GM21526 (cell line): ENCODE results near the gene TVP23C.
"Not testable (repeated sequence)": the region's sequence is repeated elsewhere in the genome, so short reads cannot be mapped to it uniquely, and the experiment has no call there.

Experiments
- ATAC-seq: cut with Tn5 transposase; IDR thresholded peaks from one replicate; pipeline ENCODE4 v1.9.1; 2021; ENCODE audit warnings: moderate library complexity; ENCODE audit not compliant: unreplicated experiment, low FRiP score

TVP23C gene

DNA sequence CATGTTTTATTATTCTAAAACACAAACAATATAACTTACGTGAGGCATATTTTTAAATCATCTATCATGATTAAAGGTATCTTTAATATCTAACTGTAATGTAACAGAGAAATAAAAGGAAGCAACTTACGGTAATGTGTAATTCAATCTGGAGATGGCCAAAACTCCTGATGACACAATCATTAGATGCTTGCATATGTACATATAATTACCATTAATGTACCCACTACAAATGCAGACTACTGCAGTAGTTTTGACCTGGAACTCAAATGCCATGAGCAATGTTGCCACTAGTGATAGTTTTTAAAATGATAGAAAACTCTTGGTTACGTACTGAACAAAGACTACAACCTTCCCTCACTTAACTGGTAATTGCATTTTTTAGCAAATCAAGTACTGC, 30.2 kb downstream of the TVP23C start:
- not testable (repeated sequence) for ATAC-seq

DNA sequence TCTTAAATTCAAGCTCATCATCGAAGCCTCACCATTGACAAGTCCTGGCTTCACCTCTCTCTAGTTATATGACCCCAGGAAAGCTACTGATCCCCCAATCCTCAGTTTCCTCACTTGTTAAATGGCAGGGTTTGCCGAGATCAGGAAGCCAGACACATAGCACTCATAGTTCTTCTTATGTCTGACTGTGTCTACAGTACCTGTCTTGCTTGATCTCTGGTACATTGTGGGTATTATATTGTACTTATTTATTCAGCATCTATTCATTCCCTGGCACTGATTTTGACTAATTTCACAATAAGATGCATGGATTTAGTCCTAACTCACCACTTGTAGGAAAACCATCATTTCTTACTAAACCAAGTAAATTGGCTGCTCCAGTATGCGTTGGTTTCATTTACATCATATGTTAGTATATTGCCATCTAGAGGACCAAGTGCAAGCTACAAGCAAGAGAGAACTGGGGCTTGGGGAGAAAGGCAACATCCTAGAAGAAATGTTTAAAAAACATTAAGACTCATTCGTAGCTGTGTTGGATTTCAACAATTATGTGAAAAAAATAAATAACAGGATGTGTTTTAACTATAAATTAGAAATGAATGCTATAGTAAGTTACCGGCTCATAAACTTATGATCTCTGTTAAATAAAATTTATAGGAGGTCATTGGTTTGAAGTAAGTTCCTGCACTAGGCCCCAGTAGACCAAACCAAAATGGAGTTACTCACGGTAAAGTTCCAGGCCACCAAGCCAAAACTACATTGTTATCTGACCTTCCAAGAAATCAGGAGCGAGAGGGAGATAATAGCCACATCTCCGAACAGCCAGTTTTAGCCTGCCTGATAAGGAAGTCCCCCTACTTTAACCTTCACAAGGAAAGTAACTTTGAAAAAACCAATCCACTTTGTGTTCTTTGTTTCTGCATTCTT, 36.7 kb downstream of the TVP23C start:
- ATAC-seq = peak; percentile 58

DNA sequence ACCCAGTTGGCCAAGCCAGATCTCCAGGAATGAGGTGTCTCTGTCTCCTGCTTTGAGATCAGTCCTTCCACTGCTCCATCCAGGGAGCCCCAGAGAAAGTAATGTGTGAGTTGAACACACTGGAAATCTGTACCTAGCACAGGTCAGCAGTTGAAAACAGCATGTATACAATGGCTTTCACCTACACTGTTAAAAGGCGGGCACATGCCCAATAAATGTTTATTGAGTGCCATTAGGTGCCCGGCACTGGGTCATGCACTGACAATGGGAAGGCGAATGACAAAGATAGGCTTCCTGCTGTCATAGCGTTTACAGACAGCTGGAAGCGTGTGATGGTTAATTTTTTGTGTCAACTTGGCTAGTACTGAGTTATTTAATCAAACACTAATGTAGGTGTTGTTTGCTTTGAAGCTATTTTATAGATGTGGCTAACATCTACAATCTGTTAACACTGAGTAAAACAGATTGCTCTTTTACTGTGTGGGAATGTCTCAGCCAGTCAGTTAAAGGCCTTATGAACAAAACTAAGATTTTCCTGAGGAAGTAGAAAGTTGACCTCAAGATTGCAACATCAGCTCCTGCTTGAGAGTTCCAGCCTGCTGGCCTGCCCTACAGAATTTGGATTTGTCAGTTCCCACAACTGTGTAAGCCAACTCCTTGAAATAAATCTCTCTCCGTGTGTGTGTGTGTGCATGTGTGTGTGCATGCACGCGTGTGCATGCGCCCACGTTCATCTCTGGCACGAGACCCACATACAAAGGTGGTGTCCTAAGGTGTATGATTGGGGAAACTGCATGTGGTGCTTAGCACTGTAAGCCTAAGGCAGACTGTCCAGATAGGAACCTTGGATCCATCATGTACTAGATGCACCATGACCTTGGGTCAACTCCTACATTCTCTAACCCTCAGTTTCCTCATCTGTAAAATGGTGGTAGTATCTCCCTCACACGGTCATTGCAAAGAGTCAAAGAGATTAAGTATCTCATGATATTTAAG, 38.0 kb downstream of the TVP23C start:
- ATAC-seq = not testable (repeated sequence)

DNA sequence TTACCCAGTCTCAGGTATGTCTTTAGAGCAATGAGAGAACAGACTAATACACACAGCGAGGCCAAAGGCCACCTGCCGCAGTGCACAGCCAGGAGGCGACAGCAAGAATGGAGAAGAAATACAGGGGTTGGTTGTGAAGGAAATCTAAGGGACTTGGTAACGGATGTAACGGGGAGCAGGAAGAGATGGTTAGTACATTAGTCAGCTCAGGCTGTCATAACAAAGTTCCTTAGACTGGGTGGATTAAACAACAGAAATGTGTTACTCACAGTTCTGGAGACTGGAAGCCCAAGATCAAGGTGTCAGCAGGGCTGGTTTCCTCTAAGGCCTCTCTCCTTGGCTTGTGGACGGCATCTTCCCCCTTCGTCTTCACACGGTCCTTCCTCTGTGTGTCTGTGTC, 47.1 kb downstream of the TVP23C start:
- ATAC-seq = no peak

DNA sequence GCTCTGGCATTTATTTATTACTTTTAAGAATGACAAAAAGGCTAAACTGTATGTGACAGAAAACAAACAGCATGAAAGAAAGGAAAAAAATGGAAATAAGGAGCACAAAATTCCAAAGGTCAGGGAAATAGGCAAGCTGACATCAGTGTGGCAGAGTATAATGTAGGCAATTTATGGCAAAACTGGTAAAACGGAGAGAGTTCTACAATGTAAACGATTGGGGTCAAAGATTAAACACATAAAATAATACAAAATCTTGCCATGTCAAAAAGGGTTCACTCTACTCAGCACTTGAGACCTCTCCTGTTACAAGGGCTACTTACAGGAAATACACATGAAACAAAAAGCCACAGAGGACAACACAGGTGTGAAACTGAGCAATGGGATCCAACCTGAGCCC, 48.8 kb downstream of the TVP23C start:
- no peak for ATAC-seq

DNA sequence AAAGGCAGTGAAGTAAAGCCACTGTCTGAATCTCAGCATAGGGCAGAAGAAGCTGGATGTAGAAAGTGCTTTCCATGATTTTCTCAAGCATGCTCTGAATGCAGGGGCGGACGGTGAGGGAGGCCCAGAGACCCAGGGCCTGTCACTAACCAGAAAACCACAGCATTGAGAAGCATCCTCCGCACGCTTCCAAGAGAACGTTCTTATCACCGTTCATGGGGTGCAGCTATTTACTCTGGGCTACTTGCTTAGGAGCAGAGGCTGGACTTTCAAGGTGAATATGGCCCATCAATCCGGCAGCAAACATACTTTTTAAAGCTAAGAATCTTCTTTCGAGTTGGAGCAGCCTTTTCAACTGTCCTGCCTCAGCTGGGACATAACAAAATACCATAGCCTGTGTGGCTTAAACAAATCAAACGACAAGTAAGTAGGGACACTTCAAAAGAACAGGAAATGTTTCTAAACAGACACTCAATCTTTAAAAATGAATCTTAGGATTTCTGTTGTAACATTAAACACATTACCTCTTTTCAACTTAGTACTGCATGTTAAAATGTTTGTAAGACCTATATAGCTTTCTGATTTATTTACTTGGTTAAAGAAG, 49.3 kb downstream of the TVP23C start:
- ATAC-seq = no peak

DNA sequence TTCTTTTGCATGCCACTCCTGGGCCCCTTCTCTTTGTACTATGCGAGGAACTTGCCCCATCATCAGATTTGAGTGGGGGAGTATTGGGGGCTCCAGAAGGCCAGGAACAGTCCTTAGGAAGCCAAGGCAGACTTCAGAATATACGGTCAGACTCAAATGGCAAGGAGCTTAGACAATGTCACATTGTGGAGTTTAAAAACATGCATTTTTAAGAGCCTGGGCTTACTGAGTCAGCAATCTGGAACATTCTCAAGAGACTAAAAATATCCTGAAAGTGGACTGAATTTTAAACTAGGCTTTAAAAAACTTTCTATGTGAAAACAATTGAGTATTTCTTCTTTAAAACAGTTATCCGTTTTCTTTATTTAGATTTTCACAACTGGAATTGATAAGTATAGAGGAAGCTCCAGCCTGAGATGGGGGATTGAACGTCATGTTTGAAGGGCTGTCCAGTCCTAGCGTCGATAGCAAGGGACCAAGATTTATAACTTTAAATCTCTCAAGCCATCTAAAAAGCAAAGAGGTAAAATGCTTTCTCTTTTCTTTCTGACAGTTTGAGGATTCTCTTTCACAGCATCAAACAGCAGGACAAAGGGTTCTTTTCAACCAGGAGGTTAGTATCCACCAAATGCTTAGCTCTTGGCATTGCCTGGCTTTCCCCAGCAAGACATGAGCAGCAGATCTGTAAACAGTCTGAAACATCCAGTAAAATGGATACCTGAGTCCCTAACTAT, 50.1 kb downstream of the TVP23C start:
- no peak for ATAC-seq

DNA sequence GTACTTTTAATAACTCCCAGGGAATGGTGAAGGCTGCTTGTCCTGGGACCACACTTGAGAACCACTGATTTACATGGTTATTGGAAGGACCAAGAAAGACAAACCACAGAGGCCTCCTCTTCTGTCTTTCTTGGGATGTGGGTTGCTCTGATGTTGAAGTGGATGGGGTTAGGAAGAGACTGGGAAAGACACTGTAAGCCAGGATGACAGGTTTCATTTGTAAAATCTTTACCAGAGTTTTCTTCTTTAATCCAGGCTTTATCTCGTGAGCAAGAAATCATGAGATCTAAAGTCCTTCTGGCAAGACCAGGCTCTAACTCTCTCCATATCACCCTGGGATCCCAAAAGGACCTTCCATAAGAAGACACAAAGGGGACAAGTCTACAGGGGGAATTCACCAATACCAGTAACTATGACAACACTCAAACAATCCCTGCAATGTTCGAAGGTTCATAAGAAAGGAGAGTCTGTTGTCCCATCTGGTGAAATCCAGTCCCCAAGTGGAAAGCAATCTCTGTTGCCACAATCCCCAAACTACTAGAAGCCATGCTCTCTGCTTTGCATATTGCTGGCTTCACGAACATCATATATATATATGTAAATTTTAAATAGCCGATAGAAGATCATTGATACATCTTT, 51.1 kb downstream of the TVP23C start:
- no peak for ATAC-seq

DNA sequence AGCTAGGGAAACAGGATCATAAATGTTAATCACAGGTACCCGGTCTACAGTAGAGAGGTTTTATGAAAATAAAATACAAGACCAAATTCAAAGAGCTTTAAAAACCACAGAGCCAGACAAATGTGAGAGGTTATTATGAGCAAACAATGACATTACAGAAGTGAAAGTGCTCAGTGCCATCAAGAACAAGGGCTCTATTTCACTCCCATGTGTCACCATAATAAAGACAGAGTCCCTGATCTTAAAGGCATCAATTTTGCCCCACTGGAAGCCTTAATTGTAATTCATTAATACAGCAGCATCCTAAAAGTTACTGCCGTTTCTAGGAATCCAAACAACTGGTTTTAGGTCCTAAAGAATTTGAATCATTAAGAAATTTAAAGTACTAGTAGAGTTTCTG, 52.1 kb downstream of the TVP23C start:
- no peak for ATAC-seq

DNA sequence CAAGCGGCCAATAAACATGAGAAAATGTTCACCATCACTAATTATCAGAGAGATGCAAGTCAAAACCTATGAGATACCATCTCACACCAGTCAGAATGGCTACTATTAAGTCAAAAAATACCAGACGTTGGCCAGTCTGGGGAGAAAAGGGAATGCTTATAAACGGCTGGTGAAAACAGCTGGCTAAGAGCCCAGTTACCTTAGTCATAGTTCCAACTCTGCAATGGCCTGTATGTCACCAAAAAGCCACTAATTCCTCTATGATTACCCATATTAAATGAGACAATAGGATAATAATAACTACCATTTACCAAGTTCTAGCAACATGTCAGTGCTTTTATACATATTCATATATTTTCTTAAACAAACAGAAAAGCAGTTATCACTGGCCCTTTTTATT, 52.9 kb downstream of the TVP23C start:
- ATAC-seq = no peak

DNA sequence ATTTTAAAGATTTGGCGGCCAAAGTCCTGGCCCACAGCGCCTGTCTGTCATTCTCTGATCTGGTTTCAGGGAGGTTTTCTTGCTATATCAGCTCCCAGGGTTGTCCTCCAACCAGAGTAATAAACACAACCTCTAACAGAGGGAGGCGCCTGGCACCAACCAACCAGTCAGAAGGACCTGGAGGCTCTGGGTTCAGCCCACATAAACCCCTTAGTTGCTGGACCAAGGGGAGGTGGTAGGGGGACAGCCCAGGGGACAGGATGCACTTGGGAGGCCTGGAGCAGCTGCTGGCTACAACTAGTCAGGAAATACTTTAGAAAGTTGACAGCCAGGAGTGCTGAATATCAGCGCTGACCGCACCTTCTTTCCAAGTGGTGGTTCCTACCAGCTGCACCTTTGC, 54.2 kb downstream of the TVP23C start:
- no peak for ATAC-seq

DNA sequence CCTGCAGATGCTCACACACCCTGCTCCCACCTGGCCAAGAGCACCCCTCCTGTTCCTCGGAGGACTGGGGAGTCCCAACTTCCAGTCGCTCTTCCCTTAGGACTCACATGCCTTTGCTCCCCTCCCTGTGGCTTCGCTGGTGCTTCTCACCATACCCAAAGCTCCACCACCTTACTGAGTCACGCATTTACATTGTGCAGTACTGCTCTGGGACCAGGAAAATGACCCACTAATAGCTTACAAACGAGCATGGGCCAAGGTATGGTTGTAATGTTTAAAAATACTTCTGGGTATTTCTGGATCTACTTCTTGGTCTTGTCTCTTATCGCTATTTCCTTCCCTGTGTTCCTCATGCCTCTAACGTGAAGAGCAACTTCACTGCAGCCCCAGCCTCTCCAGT, 54.8 kb downstream of the TVP23C start:
- no peak for ATAC-seq

DNA sequence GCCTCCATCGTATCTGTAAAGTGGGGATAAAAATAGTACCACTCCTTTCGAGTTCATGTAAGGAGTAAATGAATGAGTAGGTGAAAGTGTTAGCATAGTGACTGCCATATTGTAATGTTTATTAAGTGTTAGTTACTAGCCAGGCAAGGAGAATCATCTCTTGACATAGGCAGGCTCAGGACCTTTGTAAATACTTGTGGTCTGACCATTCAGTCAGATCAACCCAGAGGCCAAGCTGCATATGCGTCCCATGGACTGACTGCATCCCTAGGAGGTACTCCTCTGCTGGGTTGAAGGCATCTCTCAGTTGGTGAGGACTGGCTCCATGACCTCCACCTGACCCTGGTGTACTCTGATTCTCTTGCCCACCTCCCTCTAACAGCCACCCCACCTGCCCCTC, 55.4 kb downstream of the TVP23C start:
- ATAC-seq = no peak

DNA sequence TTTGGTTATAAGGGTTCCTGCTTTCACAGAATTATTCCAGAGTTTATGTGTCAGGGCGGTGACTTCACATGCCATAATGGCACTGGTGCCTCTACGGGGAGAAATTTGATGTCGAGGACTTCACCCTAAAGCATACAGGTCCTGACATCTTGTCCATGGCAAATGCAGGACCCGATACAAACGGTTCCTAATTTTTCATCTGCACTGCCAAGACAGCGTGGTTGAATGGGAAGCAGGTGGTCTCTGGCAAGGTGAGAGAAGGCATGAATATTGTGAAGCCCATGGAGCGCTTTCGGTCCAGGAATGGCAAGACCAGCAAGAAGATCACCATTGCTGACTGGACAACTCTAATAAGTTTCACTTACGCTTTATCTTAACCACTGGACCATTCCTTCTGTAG, 56.3 kb downstream of the TVP23C start:
- no peak for ATAC-seq

DNA sequence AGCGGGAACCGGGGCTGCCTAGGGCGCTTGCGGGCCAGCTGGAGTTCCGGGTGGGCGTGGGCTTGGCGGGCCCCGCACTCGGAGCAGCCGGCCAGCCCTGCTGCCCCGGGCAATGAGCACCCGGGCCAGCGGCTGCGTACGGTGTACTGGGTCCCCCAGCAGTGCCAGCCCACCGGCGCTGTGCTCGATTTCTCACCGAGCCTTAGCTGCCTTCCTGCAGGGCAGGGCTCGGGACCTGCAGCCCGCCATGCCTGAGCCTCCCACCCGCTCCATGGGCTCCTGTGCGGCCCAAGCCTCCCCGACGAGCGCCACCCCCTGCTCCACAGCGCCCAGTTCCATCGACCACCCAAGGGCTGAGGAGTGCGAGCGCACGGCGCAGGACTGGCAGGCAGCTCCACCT, 57.6 kb downstream of the TVP23C start:
- not testable (repeated sequence) for ATAC-seq

DNA sequence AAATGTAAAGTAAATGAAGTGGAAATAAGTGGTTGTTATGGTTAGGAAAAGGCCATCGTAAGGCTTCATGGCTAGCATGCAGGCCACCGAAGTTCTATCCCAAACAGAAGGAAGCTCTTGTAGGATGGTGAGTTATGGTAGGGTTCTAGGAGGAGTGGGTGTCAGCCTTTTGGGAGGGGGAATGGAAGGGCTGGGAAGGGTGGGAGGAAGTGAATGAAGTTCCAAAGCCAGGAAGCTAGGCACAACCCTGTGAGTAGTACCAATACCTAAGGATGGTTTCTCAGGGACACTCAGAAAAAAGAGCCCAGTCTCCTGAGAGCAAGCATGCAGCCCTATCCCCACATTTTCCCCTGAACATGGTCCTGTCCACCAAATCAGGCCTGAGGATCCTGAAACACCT, 59.6 kb downstream of the TVP23C start:
- no peak for ATAC-seq

DNA sequence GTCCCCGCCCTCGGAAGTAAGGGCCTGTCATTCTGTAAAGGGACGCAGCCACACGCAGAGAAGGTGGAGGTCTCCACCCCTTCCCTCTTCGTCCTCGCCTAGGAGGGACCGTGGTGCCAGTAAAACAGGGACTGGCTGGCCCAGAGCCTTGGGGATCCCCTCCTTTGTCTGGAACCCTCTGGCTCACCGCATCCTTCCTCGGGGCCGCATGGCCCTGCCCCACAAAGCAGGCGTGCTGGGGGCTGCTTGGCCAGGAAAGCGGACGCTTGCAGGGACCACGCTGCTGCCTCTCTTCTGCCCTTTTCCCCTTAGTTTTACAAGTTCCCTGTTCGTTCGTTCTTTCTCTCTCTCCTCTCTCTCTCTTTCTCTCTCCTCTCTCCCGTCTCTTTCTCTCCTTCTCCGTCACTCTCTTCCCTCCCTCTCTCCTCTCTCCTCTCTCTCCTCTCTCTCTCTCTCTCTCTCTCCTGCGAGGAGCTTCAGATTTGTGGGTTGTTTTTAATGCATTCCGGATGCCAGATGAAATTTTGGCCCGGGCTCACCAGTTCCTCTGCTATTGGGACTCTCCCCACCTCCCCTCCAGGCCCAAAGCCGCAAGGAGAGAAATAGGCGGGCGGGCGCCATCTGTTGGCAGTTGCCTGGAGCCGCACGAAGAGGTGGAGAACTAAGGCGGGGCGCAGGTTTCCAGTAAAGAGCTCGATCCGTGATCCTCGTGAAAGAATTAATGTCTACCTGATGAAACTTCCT, 60.7 kb downstream of the TVP23C start:
- peak; percentile 81 for ATAC-seq

DNA sequence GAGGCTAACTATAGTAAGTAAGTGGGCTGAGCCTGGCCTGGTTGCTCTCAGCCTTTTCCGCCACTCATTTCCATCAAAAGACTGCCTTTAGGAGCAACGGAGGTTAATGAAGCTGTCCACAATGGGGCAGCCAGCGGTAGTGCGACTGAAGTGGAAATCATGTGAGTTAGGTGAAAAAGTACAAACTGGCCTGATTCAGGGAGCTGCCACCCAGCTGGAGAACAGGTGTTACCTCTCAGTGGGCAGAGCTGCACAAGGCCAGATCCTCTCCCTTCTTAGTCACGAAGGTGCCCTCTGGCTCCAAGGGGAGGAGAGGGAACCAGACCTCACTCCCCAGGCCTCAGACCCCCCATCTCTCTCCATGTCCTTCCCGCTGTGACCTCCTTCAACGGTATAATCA, 61.5 kb downstream of the TVP23C start:
- ATAC-seq = no peak

DNA sequence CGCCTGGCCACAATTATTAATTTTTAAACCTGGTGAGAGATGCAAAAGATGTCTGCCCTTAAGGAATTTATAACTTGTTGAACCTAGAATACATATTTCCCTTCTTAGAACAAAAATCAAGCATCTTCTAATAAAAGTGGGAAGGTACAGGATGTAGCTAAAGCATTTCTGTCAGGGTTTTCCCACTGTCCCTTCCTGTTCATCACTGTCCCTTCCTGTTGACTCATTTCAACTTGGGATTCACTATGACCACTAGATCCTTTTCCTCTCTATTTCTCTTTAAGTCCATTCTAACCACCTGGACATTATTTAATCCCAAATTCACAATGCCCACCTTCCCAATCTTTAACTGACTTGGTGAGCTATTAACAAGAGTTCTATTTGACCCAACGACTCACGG, 62.0 kb downstream of the TVP23C start:
- no peak for ATAC-seq
